ENCODE measurements around the gene SASH1.

SASH1 gene

DNA sequence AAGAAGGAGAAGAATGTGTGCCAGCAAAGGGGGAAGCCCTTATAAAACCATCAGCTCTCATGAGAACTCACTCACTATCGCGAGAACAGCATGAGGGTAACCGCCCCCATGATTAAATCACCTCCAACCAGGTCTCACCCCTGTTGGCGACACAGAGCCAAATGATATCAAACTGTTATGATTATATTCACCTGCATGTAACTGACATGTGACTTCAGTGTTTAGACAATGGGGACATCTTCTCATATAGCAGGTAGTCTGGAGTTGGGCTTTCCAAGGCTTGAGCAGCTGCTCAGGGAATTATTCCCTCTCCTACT, 115.2 kb downstream of the SASH1 start:
- DNase-seq (ENCODE audit: low read depth): no peak

DNA sequence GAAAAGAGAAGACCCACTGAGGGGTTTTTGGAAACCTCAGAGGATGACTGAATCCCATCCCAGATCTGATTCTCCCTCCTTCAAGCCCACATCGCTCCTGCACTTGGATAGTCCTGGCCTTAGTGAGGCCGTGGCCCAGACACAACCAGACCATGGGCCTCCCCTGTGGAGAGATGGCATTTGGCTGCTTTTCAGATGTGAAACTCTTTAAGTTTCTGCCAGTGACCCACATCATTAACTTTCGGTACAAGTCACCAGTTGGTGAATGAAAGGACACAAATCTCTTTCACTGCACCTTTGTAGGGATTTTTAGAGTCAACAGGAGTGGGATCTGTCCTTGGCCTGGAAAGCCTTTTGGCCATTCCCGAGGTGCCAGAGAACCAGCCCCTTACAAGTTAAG, 116.6 kb downstream of the SASH1 start:
- no peak for DNase-seq (ENCODE audit: low read depth)

DNA sequence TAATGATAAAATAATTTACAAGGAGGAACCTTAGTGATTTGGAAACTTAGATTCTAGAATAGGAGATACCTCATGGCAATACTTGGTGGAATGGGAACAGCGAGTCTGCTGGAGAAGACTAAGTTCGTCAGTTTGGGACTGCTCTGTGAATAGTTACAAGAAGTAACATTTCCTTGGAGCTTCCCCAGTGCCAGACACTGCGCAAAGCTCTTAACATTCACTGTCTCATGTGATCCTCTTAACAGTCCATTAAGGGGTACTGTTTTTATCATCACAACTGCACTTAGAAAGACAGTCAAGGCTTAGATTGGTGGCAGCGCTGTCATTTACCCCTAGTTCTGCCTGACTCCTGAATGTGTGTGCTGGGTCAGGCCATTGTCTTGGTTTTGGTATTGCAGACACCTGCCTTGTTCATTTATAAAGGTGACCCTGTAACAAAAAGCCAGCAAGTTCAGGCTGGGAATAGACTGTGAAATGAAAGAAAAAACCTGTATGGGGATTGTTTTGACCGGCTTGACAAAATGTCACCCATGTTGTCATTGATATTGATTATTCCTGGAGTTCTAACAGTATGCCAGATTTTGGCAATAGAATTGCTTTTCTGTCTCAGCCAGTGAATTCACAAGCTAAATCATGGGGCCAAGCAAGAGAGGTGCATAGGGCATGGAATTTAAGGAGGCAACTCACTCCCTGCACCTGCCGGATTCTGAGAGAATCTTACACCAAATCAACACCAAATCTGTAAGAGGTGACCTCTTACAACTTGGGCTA, 118.4 kb downstream of the SASH1 start:
- no peak for DNase-seq (ENCODE audit: low read depth)

DNA sequence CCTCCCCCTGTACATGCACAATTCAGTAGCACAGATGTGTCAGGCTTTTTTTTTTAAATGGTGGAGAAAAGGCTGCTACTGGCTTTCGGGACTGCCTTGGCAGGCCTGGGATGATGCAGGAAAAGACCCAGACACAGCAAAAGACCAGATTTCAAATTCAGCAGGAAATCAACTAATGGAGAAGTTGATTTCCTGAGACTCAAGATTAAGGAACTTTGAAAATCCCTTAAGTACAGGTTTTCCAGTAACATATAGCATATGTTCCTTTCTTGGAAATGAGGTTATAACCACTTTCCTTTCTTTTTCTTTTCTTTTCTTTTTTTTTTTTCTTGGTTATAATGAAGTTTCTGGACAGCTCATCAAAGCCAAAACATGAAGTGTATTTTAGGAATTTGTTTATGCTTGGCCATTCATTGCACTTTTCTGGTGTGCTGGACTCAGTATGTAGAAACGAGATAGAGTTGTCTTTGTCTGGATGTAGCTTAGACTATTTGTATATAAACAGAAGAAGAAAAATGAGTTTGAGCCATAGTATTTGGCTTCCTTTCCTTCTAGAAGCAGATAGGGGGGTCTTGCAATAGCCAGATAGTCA, 119.4 kb downstream of the SASH1 start:
- no peak for DNase-seq (ENCODE audit: low read depth)

- DNase-seq (ENCODE audit: low read depth): no peak
These were observed 121.0 kb downstream of the SASH1 start for GRCh38 chr6:148463671-148464070.

GRCh38 chr6:148464319-148465010, 121.8 kb downstream of the SASH1 start:
- DNase-seq (ENCODE audit: low read depth): no peak

DNA sequence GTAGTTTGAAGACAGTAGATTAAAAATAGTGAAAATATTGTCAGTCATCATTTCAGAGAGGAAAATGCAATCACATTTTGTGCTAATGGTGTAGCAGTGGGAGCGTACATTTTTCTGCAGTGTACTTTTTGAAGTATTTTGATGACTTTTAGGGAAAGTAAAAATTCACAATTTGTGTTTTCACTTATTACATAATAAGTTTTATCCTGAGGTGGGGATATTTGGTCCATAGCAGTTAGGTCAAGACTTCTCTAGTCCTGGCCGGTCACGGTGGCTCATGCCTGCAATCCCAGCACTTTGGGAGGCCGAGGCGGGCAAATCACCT, 122.3 kb downstream of the SASH1 start:
- no peak for DNase-seq (ENCODE audit: low read depth)

DNA sequence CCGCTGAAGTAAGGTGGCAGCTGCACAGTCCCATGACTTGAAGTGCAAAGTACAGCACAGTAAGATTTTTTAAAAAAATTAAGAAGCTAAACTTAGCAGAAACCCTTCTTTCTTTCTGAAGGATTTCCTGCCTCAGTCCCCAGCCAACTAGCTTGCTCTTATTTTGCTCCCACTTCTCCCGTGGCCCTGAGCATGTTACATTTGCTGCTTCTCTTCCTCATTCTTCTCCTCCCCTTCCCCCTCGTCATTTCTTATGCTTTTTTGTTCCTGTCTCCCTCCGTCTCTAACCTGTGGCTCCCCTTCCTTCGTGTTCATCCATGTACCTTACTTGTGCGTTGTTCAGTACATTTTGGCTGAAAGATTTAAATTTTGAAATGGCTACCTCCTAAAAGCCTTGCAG, 123.0 kb downstream of the SASH1 start:
- DNase-seq (ENCODE audit: low read depth): no peak

GRCh38 chr6:148466158-148466557, 123.5 kb downstream of the SASH1 start:
- DNase-seq (ENCODE audit: low read depth): no peak

- DNase-seq (ENCODE audit: low read depth): no peak
These were observed 125.3 kb downstream of the SASH1 start for GRCh38 chr6:148467926-148468325.

GRCh38 chr6:148470156-148470555, 127.5 kb downstream of the SASH1 start:
- no peak for DNase-seq (ENCODE audit: low read depth)

GRCh38 chr6:148470606-148471465, 128.2 kb downstream of the SASH1 start:
- no peak for DNase-seq (ENCODE audit: low read depth)

- no peak for DNase-seq (ENCODE audit: low read depth)
These were observed 129.1 kb downstream of the SASH1 start for GRCh38 chr6:148471624-148472159.

DNA sequence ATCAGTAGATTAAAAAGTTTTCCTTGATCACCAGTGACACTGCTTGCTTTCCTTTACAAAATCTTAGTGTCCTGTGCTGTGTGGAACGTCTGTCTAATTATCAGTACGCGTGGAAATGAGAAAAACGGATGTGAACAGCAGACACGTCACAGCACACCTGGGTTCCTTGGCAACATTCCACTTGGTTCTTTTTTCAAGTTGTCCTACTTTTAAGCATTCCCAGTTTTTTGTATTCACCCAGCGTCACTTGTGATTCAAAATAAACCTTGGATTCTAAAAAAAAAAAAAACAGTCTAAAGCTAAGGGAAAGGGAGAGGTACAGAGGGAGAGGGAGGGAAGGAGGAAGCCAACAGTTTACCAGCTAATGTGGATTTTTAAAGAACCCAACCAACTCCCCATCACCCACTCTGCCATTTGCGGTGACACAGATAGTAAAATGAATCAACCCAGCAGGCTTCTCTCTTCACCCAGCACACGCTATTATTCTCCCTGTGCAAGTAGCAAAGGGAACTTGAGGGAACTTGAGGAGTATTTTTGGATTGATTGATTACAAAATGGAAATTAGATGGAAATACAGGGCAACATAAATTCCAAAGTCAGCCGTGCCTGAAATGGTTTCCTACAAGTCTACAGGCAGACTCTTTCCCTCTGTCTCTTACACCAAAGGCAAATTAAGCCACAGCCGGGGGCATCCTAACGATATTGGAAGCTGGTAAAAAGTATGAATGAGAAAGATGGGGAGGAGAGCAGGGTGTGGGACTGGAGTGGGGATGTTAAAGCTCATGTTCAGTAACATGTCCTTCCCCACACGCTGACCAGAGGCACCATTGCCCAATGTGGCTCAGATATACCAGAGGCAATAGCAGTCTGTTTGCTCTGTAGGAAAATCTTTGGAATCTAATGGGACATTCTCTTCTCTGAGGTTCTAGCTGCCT, 129.8 kb downstream of the SASH1 start:
- DNase-seq (ENCODE audit: low read depth): no peak

GRCh38 chr6:148479497-148479896, 136.9 kb downstream of the SASH1 start:
- DNase-seq (ENCODE audit: low read depth): no peak

DNA sequence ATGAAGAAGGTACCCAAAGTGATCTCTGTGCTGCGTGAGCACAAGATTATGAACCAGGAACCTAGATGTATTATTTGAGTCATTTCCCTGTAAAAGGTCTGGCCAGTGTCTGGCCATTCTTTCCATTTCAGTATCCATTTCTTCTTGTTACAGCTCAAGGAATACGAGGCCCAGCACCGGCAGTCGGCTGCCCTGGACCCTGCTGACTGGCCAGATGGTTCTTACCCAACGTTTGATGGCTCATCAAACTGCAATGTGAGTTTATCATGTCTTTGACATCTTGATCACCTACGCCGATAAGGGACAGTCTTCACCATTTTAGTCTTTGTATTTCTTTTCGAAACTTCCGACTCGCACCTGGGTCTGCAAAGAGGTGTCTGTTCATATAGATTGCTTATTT, 144.8 kb downstream of the SASH1 start:
- DNase-seq (ENCODE audit: low read depth): no peak

GRCh38 chr6:148491638-148492251, 149.1 kb downstream of the SASH1 start:
- DNase-seq (ENCODE audit: low read depth): no peak

GRCh38 chr6:148492654-148493290, 150.1 kb downstream of the SASH1 start:
- DNase-seq (ENCODE audit: low read depth): no peak

DNA sequence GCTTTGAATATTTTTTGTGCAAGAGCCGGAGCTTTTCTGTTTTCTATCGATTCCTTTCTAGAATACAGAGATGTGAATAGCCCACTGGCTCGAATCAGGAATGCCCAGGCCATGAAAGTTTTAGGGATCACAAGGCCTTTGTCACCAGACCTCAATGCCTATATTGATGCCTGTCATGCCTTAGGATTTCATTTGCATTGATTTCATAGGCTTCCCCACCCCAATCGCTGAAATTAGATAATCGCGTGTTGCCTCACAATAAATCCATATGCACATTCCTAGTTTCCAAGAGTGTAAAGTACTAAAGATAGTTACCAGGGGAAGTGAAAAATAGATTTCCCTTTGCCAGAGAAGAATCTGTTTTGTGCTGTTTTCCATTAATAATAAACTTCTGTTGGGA, 150.8 kb downstream of the SASH1 start:
- no peak for DNase-seq (ENCODE audit: low read depth)

DNA sequence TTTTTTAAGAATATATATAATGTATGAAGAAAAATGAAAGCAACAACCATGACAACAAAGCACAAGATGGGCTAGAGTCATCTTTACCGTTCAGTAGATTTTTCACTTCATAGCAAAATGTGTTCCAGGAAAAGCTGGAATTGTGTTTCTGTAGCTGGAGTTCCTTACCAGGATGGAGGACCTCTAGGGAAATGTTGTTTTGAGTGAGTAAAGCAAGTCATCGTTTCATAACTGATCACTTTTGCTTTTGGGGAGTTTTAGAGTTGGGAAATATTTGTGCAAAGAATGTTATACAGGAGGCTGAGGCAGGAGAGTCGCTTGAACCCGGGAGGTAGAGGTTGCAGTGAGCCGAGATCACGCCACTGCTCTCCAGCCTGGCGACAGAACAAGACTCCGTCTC, 151.6 kb downstream of the SASH1 start:
- DNase-seq (ENCODE audit: low read depth): no peak
